ENCODE data around the gene POU2AF3.

GRCh38 chr11:111347723-111348115 lies 49.4 kb downstream of the POU2AF3 start:
- TF ChIP-seq, protein P1, sequence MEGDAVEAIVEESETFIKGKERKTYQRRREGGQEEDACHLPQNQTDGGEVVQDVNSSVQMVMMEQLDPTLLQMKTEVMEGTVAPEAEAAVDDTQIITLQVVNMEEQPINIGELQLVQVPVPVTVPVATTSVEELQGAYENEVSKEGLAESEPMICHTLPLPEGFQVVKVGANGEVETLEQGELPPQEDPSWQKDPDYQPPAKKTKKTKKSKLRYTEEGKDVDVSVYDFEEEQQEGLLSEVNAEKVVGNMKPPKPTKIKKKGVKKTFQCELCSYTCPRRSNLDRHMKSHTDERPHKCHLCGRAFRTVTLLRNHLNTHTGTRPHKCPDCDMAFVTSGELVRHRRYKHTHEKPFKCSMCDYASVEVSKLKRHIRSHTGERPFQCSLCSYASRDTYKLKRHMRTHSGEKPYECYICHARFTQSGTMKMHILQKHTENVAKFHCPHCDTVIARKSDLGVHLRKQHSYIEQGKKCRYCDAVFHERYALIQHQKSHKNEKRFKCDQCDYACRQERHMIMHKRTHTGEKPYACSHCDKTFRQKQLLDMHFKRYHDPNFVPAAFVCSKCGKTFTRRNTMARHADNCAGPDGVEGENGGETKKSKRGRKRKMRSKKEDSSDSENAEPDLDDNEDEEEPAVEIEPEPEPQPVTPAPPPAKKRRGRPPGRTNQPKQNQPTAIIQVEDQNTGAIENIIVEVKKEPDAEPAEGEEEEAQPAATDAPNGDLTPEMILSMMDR (IDR thresholded peaks at IDR 0.05), result no peak
- TF ChIP-seq POLR2A (IDR thresholded peaks at IDR 0.05), result no peak

Measured in adrenal gland (tissue), 5 donors.